A549 (cell line): ENCODE measurements around the gene ANKRD7. TPM values are rescaled to one million over a fixed set of nuclear protein-coding genes. Genes with fewer than 3 reads are reported as not detected.

Experiments
- ATAC-seq, 2 experiments: fragments of 200-7000 bp in 1 of 2; fragments of >200 bp in 1 of 2; cut with Nextera tagmentation in 1 of 2; cut with Tn5 transposase in 1 of 2; 3 replicates each; pipeline versions ENCODE4 v1.8.0 to v1.9.1; 2018 to 2020; ENCODE audit warnings: mild to moderate bottlenecking in 1 of 2, moderate library complexity in 1 of 2
- CTCF ChIA-PET: fragments of 300-600 bp; sonication (Branson Sonifier 250); formaldehyde crosslinking; extraction: SDS; loops from one replicate; lab custom pipeline; 2021; ENCODE audit warnings: antibody characterized with exemption, inconsistent platforms; lab: Yijun Ruan, JAX
- POLR2A ChIA-PET: fragments of 350-600 bp; formaldehyde crosslinking; extraction: SDS; loops from one replicate; lab custom pipeline; 2021; ENCODE audit warnings: antibody characterized with exemption, inconsistent platforms; lab: Yijun Ruan, JAX
- DNase-seq, 2 experiments: peaks; one replicate each; pipeline versions ENCODE4 v3.0.0 to v3.0.0-alpha.2; 2011 to 2016; ENCODE audit warnings: low read depth in 1 of 2, low spot score in 1 of 2
- FAIRE-seq: peaks from 2 replicates; lab custom pipeline; 2011; peaks lifted over from hg19 to GRCh38; lab: Jason Lieb, UNC
- H3K27ac ChIP-seq, 2 experiments: fragments of >200 bp; sonication (Bioruptor Twin); formaldehyde crosslinking; 3 replicates each; pipeline ENCODE4 v1.5.1; 2016 to 2017
- H3K4me1 ChIP-seq: fragments of >200 bp; sonication (Bioruptor Twin); formaldehyde crosslinking; 3 replicates; pipeline ENCODE4 v1.6.1; 2016
- H3K4me2 ChIP-seq: fragments of >200 bp; sonication (Bioruptor Twin); formaldehyde crosslinking; 3 replicates; pipeline ENCODE4 v1.6.1; 2016
- H3K4me3 ChIP-seq: fragments of >200 bp; sonication (Bioruptor Twin); formaldehyde crosslinking; 3 replicates; pipeline ENCODE4 v1.5.1; 2016
- H3K9me3 ChIP-seq: fragments of >200 bp; sonication (Bioruptor Twin); formaldehyde crosslinking; 3 replicates; pipeline ENCODE4 v1.6.1; 2016
- CHD2 ChIP-seq: fragments of 150-350 bp; IDR thresholded peaks from 2 replicates; pipeline ENCODE4 v1.6.1; 2014; ENCODE audit warnings: low read length; ENCODE audit not compliant: partially characterized antibody
- CTCF ChIP-seq: fragments of >200 bp; sonication (Bioruptor Twin); formaldehyde crosslinking; IDR thresholded peaks from 3 replicates; pipeline ENCODE4 v1.5.1; 2016
- E2F6 ChIP-seq: IDR thresholded peaks from 2 replicates; pipeline ENCODE4 v1.6.1; 2012; ENCODE audit warnings: low read depth, borderline replicate concordance
- ELK1 ChIP-seq: fragments of 150-350 bp; IDR thresholded peaks from 2 replicates; pipeline ENCODE4 v1.6.1; 2014; ENCODE audit warnings: low read depth, mild to moderate bottlenecking, low read length
- EP300 ChIP-seq, 2 experiments: fragments of >200 bp; sonication (Bioruptor Twin); formaldehyde crosslinking; IDR thresholded peaks; 2 replicates in 1 of 2; 3 replicates in 1 of 2; pipeline ENCODE4 v1.6.1; 2016 to 2017
- FOXS1 ChIP-seq: fragments of 250-450 bp; sonication (Bioruptor Pico); IDR thresholded peaks from 2 replicates; pipeline ENCODE4 v1.5.0; 2020; ENCODE audit warnings: mild to moderate bottlenecking, moderate library complexity
- HEYL ChIP-seq: fragments of 250-450 bp; sonication (Bioruptor Pico); IDR thresholded peaks from 2 replicates; pipeline ENCODE4 v1.8.0; 2021; ENCODE audit warnings: mild to moderate bottlenecking, moderate library complexity
- HOXA7 ChIP-seq: fragments of 250-450 bp; sonication (Bioruptor Pico); IDR thresholded peaks from 2 replicates; pipeline ENCODE4 v1.5.0; 2020; ENCODE audit warnings: mild to moderate bottlenecking, moderate library complexity
- HOXB13 ChIP-seq: fragments of 250-450 bp; sonication (Bioruptor Pico); IDR thresholded peaks from 2 replicates; pipeline ENCODE4 v1.5.0; 2020; ENCODE audit warnings: low read depth, mild to moderate bottlenecking, moderate library complexity
- JUNB ChIP-seq: fragments of >200 bp; sonication (Bioruptor Twin); formaldehyde crosslinking; IDR thresholded peaks from 2 replicates; pipeline ENCODE4 v1.6.1; 2016
- KDM1A ChIP-seq: fragments of 200-600 bp; sonication (generic); IDR thresholded peaks from 2 replicates; pipeline ENCODE4 v1.6.1; 2016; ENCODE audit warnings: low read depth, mild to moderate bottlenecking
- MYC ChIP-seq: IDR thresholded peaks from 2 replicates; pipeline ENCODE4 v1.6.1; 2012; ENCODE audit warnings: mild to moderate bottlenecking, inconsistent platforms, low read length, improper control_type of control experiment, borderline replicate concordance
- PBX3 ChIP-seq: IDR thresholded peaks from 2 replicates; pipeline ENCODE4 v1.6.1; 2012
- PHF8 ChIP-seq: fragments of 200-600 bp; sonication (generic); IDR thresholded peaks from 2 replicates; pipeline ENCODE4 v1.6.1; 2016; ENCODE audit warnings: low read depth, mild to moderate bottlenecking, antibody characterized with exemption, moderate library complexity, borderline replicate concordance
- RAD21 ChIP-seq, 2 experiments: fragments of >200 bp in 1 of 2; sonication (Bioruptor Twin) in 1 of 2; formaldehyde crosslinking in 1 of 2; IDR thresholded peaks in 1 of 2; conservative IDR thresholded peaks in 1 of 2; 2 replicates in 1 of 2; 3 replicates in 1 of 2; pipeline ENCODE4 v1.6.1; 2012 to 2018; ENCODE audit warnings: inconsistent platforms in 1 of 2
- RCOR1 ChIP-seq: fragments of 150-350 bp; IDR thresholded peaks from 2 replicates; pipeline ENCODE4 v1.6.1; 2014; ENCODE audit warnings: antibody characterized with exemption, low read length, low read depth
- RNF2 ChIP-seq: fragments of 200-600 bp; sonication (generic); IDR thresholded peaks from 2 replicates; pipeline ENCODE4 v1.6.1; 2016; ENCODE audit warnings: low read depth, mild to moderate bottlenecking, antibody characterized with exemption, moderate library complexity, borderline replicate concordance
- SMC3 ChIP-seq: fragments of >200 bp; sonication (Bioruptor Twin); formaldehyde crosslinking; IDR thresholded peaks from 3 replicates; pipeline ENCODE4 v1.6.1; 2018; ENCODE audit warnings: inconsistent platforms
- SREBF2 ChIP-seq: fragments of 450-650 bp; IDR thresholded peaks from 2 replicates; pipeline ENCODE4 v1.6.1; 2014; ENCODE audit warnings: mild to moderate bottlenecking, moderate library complexity
- TFCP2L1 ChIP-seq: fragments of 250-450 bp; sonication (Bioruptor Pico); IDR thresholded peaks from 2 replicates; pipeline ENCODE4 v1.5.0; 2021; ENCODE audit warnings: mild to moderate bottlenecking
- TP53 ChIP-seq: fragments of 250-450 bp; sonication (Bioruptor Pico); IDR thresholded peaks from 2 replicates; pipeline ENCODE4 v1.5.0; 2021; ENCODE audit warnings: mild to moderate bottlenecking, moderate library complexity
- USF2 ChIP-seq: fragments of 450-650 bp; IDR thresholded peaks from 2 replicates; pipeline ENCODE4 v1.6.1; 2014; ENCODE audit warnings: antibody characterized with exemption
- ZC3H11A ChIP-seq: fragments of 450-650 bp; IDR thresholded peaks from 2 replicates; pipeline ENCODE4 v1.6.1; 2014; ENCODE audit warnings: antibody characterized with exemption, mild to moderate bottlenecking
- ZNF302 ChIP-seq: fragments of 250-450 bp; sonication (Bioruptor Pico); IDR thresholded peaks from 2 replicates; pipeline ENCODE4 v1.9.0; 2021; ENCODE audit warnings: inconsistent platforms, mild to moderate bottlenecking, moderate library complexity
- ZSCAN20 ChIP-seq: fragments of 250-450 bp; sonication (Bioruptor Pico); IDR thresholded peaks from 2 replicates; pipeline ENCODE4 v1.8.0; 2022; ENCODE audit warnings: mild to moderate bottlenecking, moderate library complexity
- WGBS: methylation state at CpG from one replicate; pipeline ENCODE4 v1.1.6; 2017; ENCODE audit errors: missing lambda C conversion rate; 5-methylcytosine and 5-hydroxymethylcytosine counted together
- polyA plus RNA-seq, 4 experiments: library from polyadenylated mRNA; depleted of rRNA in 3 of 4; stranded (reverse); fragments of >200 nt; fragmentation: RNase III in 1 of 4; extraction: RNeasy Plus Mini Kit Qiagen cat#74134 plus additional on column Dnase treatment in 1 of 4; gene quantifications; 2 replicates in 3 of 4; 3 replicates in 1 of 4; pipeline ENCODE4 v1.2.3, GENCODE V29; 2011 to 2017

Gene ANKRD7
- polyA plus RNA-seq, 2 of the 4 experiments (the other 2 are of a cell fraction), result 0.59 to 0.70 TPM

GRCh38 chr7:118252087-118252486 lies 27.6 kb downstream of the ANKRD7 start:
- 29% methylated on average over 1 of the region's 1 CpG for WGBS
- no peak for DNase-seq
- no peak for ATAC-seq
- no peak overlapping the region for H3K4me2 ChIP-seq
- TF ChIP-seq ZSCAN20 (CRISPR knock-in tag) (no peak), MYC (no peak), USF2 (no peak), KDM1A (no peak), SMC3 (no peak), E2F6 (no peak), RCOR1 (no peak), EP300 (IDR thresholded peaks at IDR 0.05) (no peak), HEYL (CRISPR knock-in tag) (no peak), SREBF2 (no peak), TFCP2L1 (CRISPR knock-in tag) (no peak), CHD2 (no peak), HOXA7 (CRISPR knock-in tag) (no peak), PBX3 (no peak), TP53 (no peak)
- ChIA-PET POLR2A (no interaction called here), CTCF (interaction anchor here (1.1 kb wide), 1 partner anchor 8 kb away, joined by 3 read pairs; no protein-coding TSS in a partner anchor)
- no peak overlapping the region for H3K4me3 ChIP-seq
- FAIRE-seq, result no peak
- H3K4me1 ChIP-seq, result no peaks in the 10 kb centered on the region
- H3K27ac ChIP-seq, result no peak overlapping the region
- no peaks in the 10 kb centered on the region for H3K9me3 ChIP-seq

- CTCF ChIA-PET, result no interaction called here
- ATAC-seq, result no peak
- H3K27ac ChIP-seq, result no peak overlapping the region
- TF ChIP-seq HOXB13 (CRISPR knock-in tag) (no peak), PHF8 (no peak), RAD21 (conservative IDR thresholded peaks at IDR 0.05 in 1 of 2, IDR thresholded peaks at IDR 0.05 in 1 of 2) (peak; percentile 36 to 54; a peak in 4 of 5 replicates), FOXS1 (CRISPR knock-in tag) (no peak), ZNF302 (no peak), ELK1 (no peak), USF2 (no peak), SMC3 (0 out of 3 replicates have a peak, but pooled peaks have one; percentile 13), E2F6 (no peak), CTCF (peak; percentile 18; the same call in 1 of the 3 replicates), ZC3H11A (no peak), RNF2 (no peak), HOXA7 (CRISPR knock-in tag) (no peak), JUNB (no peak)
- TF ChIP-seq, all 56 proteins: peak for 3
- 67% methylated on average over 2 of the region's 2 CpGs for WGBS
- no peak overlapping the region for H3K4me3 ChIP-seq
- H3K4me1 ChIP-seq, result no peaks in the 10 kb centered on the region
- POLR2A ChIA-PET, result no interaction called here
- H3K9me3 ChIP-seq, result no peaks in the 10 kb centered on the region
- DNase-seq (no peak), FAIRE-seq (no peak)
- no peak overlapping the region for H3K4me2 ChIP-seq
Measured at GRCh38 chr7:118259115-118259514, 34.6 kb downstream of the ANKRD7 start.
